GM12891 (cell line): ENCODE data around the gene HMBS.

ENCODE experiments used
- PAX5 ChIP-seq: IDR thresholded peaks from 2 replicates; pipeline ENCODE4 v1.6.1; 2011; ENCODE audit warnings: low read length, moderate library complexity, mild to moderate bottlenecking; ENCODE audit not compliant: insufficient read depth, severe bottlenecking
- POLR2A ChIP-seq: IDR thresholded peaks from 2 replicates; pipeline ENCODE4 v1.6.1; 2011; ENCODE audit warnings: low read depth, low read length, control low read depth
- POLR2AphosphoS5 ChIP-seq: IDR thresholded peaks from 2 replicates; pipeline ENCODE4 v1.6.1; 2011; ENCODE audit warnings: low read depth, low read length, control low read depth
- POU2F2 ChIP-seq: IDR thresholded peaks from 2 replicates; pipeline ENCODE4 v1.6.1; 2011; ENCODE audit warnings: low read depth, mild to moderate bottlenecking, control low read depth, low read length, moderate library complexity
- SPI1 ChIP-seq: IDR thresholded peaks from 2 replicates; pipeline ENCODE4 v1.6.1; 2011; ENCODE audit warnings: low read depth, low read length, control low read depth
- TAF1 ChIP-seq: IDR thresholded peaks from 2 replicates; pipeline ENCODE4 v1.6.1; 2011; ENCODE audit warnings: low read depth, low read length, control low read depth

DNA sequence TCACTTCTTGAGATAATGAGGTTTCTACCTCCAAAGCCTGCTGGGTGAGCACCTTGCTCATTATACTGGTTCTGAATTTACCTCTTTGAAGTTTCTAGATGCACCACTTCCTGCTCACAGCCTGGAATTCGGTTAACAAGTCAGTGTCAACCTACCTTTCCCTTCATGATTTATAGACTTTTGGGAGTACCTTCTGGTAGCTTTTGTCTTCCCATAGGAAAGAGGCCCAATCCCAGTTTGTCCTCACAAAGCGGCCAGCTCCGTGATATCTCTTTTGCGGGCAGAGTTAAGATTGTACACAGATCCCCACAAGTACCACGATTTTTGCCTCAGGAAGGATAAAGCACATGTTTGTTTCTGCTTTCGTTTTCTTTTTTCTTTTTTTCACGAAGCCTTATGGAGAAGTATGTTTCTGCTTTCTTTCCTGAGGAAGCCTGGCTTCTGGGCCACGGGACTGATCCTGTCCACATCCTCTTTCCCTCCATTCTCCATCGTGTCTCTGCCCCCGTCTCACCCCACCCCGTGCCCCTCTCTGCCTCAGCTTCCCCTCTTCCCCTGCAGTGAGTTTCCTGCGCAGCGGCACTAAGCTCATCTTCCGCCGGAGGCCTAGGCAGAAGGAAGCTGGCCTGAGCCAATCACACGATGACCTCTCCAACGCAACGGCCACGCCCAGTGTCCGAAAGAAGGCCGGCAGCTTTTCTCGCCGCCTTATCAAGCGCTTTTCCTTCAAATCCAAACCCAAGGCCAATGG is 31.0 kb downstream of the HMBS start:
- TF ChIP-seq POLR2AphosphoS5 (no peak), SPI1 (no peak), POLR2A (no peak), TAF1 (no peak), PAX5 (no peak), POU2F2 (no peak)
